A549 (cell line): ENCODE results near the gene FAM53B.

Experiments
- CEBPB ChIP-seq, 2 experiments: fragments of >200 bp in 1 of 2; sonication (Bioruptor Twin) in 1 of 2; formaldehyde crosslinking in 1 of 2; IDR thresholded peaks; 2 replicates each; pipeline ENCODE4 v1.6.1; 2012 to 2016
- CTCF ChIP-seq: fragments of >200 bp; sonication (Bioruptor Twin); formaldehyde crosslinking; IDR thresholded peaks from 3 replicates; pipeline ENCODE4 v1.5.1; 2016
- JUN ChIP-seq, 2 experiments: fragments of >200 bp; sonication (Bioruptor Twin); formaldehyde crosslinking; IDR thresholded peaks; 2 replicates in 1 of 2; 3 replicates in 1 of 2; pipeline ENCODE4 v1.6.1; 2016 to 2017
- MAX ChIP-seq: IDR thresholded peaks from 2 replicates; pipeline ENCODE4 v1.6.1; 2012
- MYC ChIP-seq: IDR thresholded peaks from 2 replicates; pipeline ENCODE4 v1.6.1; 2012; ENCODE audit warnings: mild to moderate bottlenecking, inconsistent platforms, low read length, improper control_type of control experiment, borderline replicate concordance
- POLR2A ChIP-seq: IDR thresholded peaks from 2 replicates; pipeline ENCODE4 v1.6.1; 2012; ENCODE audit warnings: mild to moderate bottlenecking, low read length
- POLR2AphosphoS2 ChIP-seq: conservative IDR thresholded peaks from 2 replicates; pipeline ENCODE4 v1.6.1; 2012; ENCODE audit warnings: low read length, improper control_type of control experiment, inconsistent platforms
- RAD21 ChIP-seq, 2 experiments: fragments of >200 bp in 1 of 2; sonication (Bioruptor Twin) in 1 of 2; formaldehyde crosslinking in 1 of 2; IDR thresholded peaks in 1 of 2; conservative IDR thresholded peaks in 1 of 2; 2 replicates in 1 of 2; 3 replicates in 1 of 2; pipeline ENCODE4 v1.6.1; 2012 to 2018; ENCODE audit warnings: inconsistent platforms in 1 of 2
- RARB ChIP-seq: fragments of 250-450 bp; sonication (Bioruptor Pico); IDR thresholded peaks from 2 replicates; pipeline ENCODE4 v1.8.0; 2021; ENCODE audit warnings: mild to moderate bottlenecking, moderate library complexity
- RCOR1 ChIP-seq: fragments of 150-350 bp; IDR thresholded peaks from 2 replicates; pipeline ENCODE4 v1.6.1; 2014; ENCODE audit warnings: antibody characterized with exemption, low read length, low read depth
- REST ChIP-seq: fragments of 200-600 bp; sonication (generic); IDR thresholded peaks from 2 replicates; pipeline ENCODE4 v1.6.1; 2016; ENCODE audit warnings: antibody characterized with exemption, mild to moderate bottlenecking, moderate library complexity
- RFX5 ChIP-seq: fragments of 450-650 bp; IDR thresholded peaks from 2 replicates; pipeline ENCODE4 v1.7.1; 2014; ENCODE audit warnings: antibody characterized with exemption, mild to moderate bottlenecking, moderate library complexity
- USF2 ChIP-seq: fragments of 450-650 bp; IDR thresholded peaks from 2 replicates; pipeline ENCODE4 v1.6.1; 2014; ENCODE audit warnings: antibody characterized with exemption
- ZC3H11A ChIP-seq: fragments of 450-650 bp; IDR thresholded peaks from 2 replicates; pipeline ENCODE4 v1.6.1; 2014; ENCODE audit warnings: antibody characterized with exemption, mild to moderate bottlenecking

GRCh38 chr10:124686707-124687376 is 57.3 kb downstream of the FAM53B start:
- TF ChIP-seq CTCF (no peak), POLR2A (no peak), JUN (IDR thresholded peaks at IDR 0.05) (no peak), RAD21 (conservative IDR thresholded peaks at IDR 0.05 in 1 of 2, IDR thresholded peaks at IDR 0.05 in 1 of 2) (no peak), REST (no peak), RFX5 (no peak), MYC (no peak), RARB (CRISPR knock-in tag) (no peak), CEBPB (IDR thresholded peaks at IDR 0.05) (no peak), POLR2AphosphoS2 (no peak), ZC3H11A (no peak), RCOR1 (no peak), USF2 (no peak), MAX (no peak)
